NB4 (cell line): ENCODE measurements around the gene SLC49A4.

Experiments used
- CTCF ChIP-seq: IDR thresholded peaks from one replicate; pipeline ENCODE4 v1.5.1; 2012; ENCODE audit warnings: low read depth, low read length
- MAX ChIP-seq: IDR thresholded peaks from 2 replicates; pipeline ENCODE4 v1.6.1; 2011; ENCODE audit warnings: low read depth, low read length
- POLR2A ChIP-seq: IDR thresholded peaks from 2 replicates; pipeline ENCODE4 v1.6.1; 2011; ENCODE audit warnings: mild to moderate bottlenecking; ENCODE audit not compliant: insufficient read length; ENCODE audit errors: extremely low read depth

- TF ChIP-seq CTCF (no peak), MAX (no peak), POLR2A (no peak)
Observed at GRCh38 chr3:122902326-122902725, 107.5 kb downstream of the SLC49A4 start.
